ENCODE measurements around the gene MARCHF10.

DNA sequence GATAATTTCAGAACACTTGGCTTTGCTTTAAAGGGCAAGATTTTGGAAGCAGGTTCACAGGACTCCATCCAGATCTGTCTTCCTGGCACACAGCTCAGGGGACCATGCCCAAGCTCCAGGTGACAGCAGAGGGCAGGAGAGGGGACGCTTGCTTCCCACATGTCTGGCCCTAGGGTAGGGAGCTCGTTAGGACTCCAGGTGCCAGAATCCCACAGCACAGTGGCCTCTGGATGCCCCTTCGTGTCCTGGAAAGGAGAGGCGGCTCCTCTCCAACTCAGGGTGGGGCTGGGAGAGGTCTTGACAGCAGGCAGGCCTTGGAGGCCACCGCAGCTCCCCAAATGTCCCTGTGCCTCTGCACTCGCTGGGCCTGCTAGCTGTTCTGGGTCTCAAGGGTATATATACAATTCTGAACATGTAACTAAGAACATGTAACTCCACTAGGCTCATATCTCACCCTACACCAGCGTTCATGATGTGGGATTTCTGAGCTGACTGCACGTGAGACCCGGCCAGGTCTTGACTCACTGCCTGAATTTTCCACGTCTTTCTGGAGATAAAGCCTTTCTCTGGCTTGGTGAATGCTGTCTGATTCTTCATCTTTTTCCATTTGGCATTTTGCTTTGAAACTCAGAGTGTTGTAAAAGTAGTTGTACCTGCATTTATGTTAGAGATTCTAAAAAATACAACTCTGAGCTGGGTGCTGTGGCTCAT lies 52.8 kb downstream of the MARCHF10 start:
- TF ChIP-seq POLR2A (IDR thresholded peaks at IDR 0.05) = no peak
- TF ChIP-seq, protein P1, sequence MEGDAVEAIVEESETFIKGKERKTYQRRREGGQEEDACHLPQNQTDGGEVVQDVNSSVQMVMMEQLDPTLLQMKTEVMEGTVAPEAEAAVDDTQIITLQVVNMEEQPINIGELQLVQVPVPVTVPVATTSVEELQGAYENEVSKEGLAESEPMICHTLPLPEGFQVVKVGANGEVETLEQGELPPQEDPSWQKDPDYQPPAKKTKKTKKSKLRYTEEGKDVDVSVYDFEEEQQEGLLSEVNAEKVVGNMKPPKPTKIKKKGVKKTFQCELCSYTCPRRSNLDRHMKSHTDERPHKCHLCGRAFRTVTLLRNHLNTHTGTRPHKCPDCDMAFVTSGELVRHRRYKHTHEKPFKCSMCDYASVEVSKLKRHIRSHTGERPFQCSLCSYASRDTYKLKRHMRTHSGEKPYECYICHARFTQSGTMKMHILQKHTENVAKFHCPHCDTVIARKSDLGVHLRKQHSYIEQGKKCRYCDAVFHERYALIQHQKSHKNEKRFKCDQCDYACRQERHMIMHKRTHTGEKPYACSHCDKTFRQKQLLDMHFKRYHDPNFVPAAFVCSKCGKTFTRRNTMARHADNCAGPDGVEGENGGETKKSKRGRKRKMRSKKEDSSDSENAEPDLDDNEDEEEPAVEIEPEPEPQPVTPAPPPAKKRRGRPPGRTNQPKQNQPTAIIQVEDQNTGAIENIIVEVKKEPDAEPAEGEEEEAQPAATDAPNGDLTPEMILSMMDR (IDR thresholded peaks at IDR 0.05) = peak in 1 of 4 experiments; percentile 12
- no peak for TF ChIP-seq POLR2AphosphoS5 (IDR thresholded peaks at IDR 0.05)
